IMR-90 (cell line): ENCODE data around the gene TNFSF13B. TPM values are rescaled to one million over a fixed set of nuclear protein-coding genes. Genes with fewer than 3 reads are reported as not detected.
"Not testable (repeated sequence)": the region's sequence is repeated elsewhere in the genome, so short reads cannot be mapped to it uniquely, and the experiment has no call there.

Experiments
- ATAC-seq: fragments of 200-7000 bp; cut with Tn5 transposase; 2 replicates; pipeline ENCODE4 v1.9.1; 2020; ENCODE audit warnings: low read depth, mild to moderate bottlenecking, moderate library complexity
- BruUV-seq: library from RNA; stranded (reverse); fragments of 400-500 nt; replicated peaks from 2 replicates; lab custom pipeline; 2021; lab: Mats Ljungman, UMichigan
- CTCF ChIA-PET: fragments of 300-600 bp; formaldehyde crosslinking; extraction: SDS; loops from one replicate; lab custom pipeline; 2021; ENCODE audit warnings: antibody characterized with exemption; lab: Yijun Ruan, JAX
- POLR2A ChIA-PET: fragments of 300-600 bp; sonication (Branson Sonifier 250); formaldehyde crosslinking; loops from one replicate; lab custom pipeline; 2022; ENCODE audit warnings: antibody characterized with exemption; ENCODE audit not compliant: unreplicated experiment; lab: Charles Lee
- DNase-seq: peaks from one replicate; pipeline ENCODE4 v3.0.0; 2013
- H2AFZ ChIP-seq: replicated peaks from 2 replicates; pipeline ENCODE3; 2013; ENCODE audit warnings: low read length, mild to moderate bottlenecking; ENCODE audit not compliant: poor library complexity
- H2AK5ac ChIP-seq: 2 replicates; pipeline ENCODE4 v1.6.1; 2013; ENCODE audit warnings: low read depth, low read length, inconsistent platforms
- H2AK9ac ChIP-seq: replicated peaks from 2 replicates; pipeline ENCODE3; 2013; ENCODE audit warnings: mild to moderate bottlenecking, low read depth, low read length, moderate library complexity; ENCODE audit not compliant: poor library complexity
- H2BK120ac ChIP-seq: 2 replicates; pipeline ENCODE4 v1.6.1; 2013; ENCODE audit warnings: low read depth, low read length, inconsistent platforms
- H2BK15ac ChIP-seq: 3 replicates; pipeline ENCODE4 v1.6.1; 2013; ENCODE audit warnings: low read depth, low read length, inconsistent platforms
- H2BK20ac ChIP-seq: 2 replicates; pipeline ENCODE4 v1.6.1; 2013; ENCODE audit warnings: low read depth, mild to moderate bottlenecking, inconsistent platforms, low read length, moderate library complexity
- H2BK5ac ChIP-seq: 2 replicates; pipeline ENCODE4 v1.6.1; 2013; ENCODE audit warnings: mild to moderate bottlenecking, low read depth, low read length, inconsistent platforms; ENCODE audit not compliant: poor library complexity, severe bottlenecking
- H3K14ac ChIP-seq: replicated peaks from 2 replicates; pipeline ENCODE4 v1.6.1; 2013; ENCODE audit warnings: low read depth, low read length, inconsistent platforms
- H3K18ac ChIP-seq: 2 replicates; pipeline ENCODE4 v1.6.1; 2013; ENCODE audit warnings: low read depth, low read length, control low read depth
- H3K23ac ChIP-seq: 2 replicates; pipeline ENCODE4 v1.6.1; 2013; ENCODE audit warnings: low read depth, low read length, inconsistent platforms
- H3K27ac ChIP-seq: 2 replicates; pipeline ENCODE4 v1.5.1; 2013; ENCODE audit warnings: mild to moderate bottlenecking, control low read depth, low read length; ENCODE audit not compliant: insufficient read depth
- H3K27me3 ChIP-seq: 2 replicates; pipeline ENCODE4 v1.6.1; 2013; ENCODE audit warnings: low read length; ENCODE audit not compliant: control insufficient read depth, insufficient read depth
- H3K36me3 ChIP-seq: 2 replicates; pipeline ENCODE4 v1.6.1; 2013; ENCODE audit warnings: low read length, mixed read lengths; ENCODE audit not compliant: control insufficient read depth, insufficient read depth
- H3K4ac ChIP-seq: 2 replicates; pipeline ENCODE4 v1.6.1; 2013; ENCODE audit warnings: low read depth, low read length, inconsistent platforms
- H3K4me1 ChIP-seq: 2 replicates; pipeline ENCODE4 v1.6.1; 2013; ENCODE audit warnings: low read length, mixed read lengths; ENCODE audit not compliant: control insufficient read depth, insufficient read depth
- H3K4me2 ChIP-seq: 2 replicates; pipeline ENCODE4 v1.6.1; 2013; ENCODE audit warnings: low read depth, mild to moderate bottlenecking, control low read depth, low read length, moderate library complexity
- H3K4me3 ChIP-seq: 2 replicates; pipeline ENCODE4 v1.5.1; 2013; ENCODE audit warnings: low read depth, mild to moderate bottlenecking, control low read depth, low read length, moderate library complexity; ENCODE audit not compliant: insufficient read depth
- H3K56ac ChIP-seq: 2 replicates; pipeline ENCODE4 v1.6.1; 2013; ENCODE audit warnings: low read length, inconsistent platforms; ENCODE audit not compliant: insufficient read depth; ENCODE audit errors: extremely low read depth
- H3K79me1 ChIP-seq, 2 experiments: 2 replicates each; pipeline ENCODE4 v1.6.1; 2013; ENCODE audit warnings: low read length in 2 of 2, inconsistent platforms in 1 of 2, low read depth in 1 of 2
- H3K9ac ChIP-seq: 2 replicates; pipeline ENCODE4 v1.6.1; 2013; ENCODE audit warnings: low read depth, low read length, control low read depth
- H3K9me1 ChIP-seq: 2 replicates; pipeline ENCODE4 v1.6.1; 2013; ENCODE audit warnings: low read length, inconsistent platforms; ENCODE audit not compliant: insufficient read depth
- H3K9me3 ChIP-seq: 2 replicates; pipeline ENCODE4 v1.6.1; 2013; ENCODE audit warnings: low read length; ENCODE audit not compliant: control insufficient read depth, insufficient read depth
- H4K20me1 ChIP-seq: 2 replicates; pipeline ENCODE4 v1.6.1; 2013; ENCODE audit warnings: low read length, inconsistent platforms; ENCODE audit not compliant: insufficient read depth
- H4K5ac ChIP-seq: 2 replicates; pipeline ENCODE4 v1.6.1; 2013; ENCODE audit warnings: mild to moderate bottlenecking, low read depth, low read length, control low read depth
- H4K8ac ChIP-seq, 2 experiments: 2 replicates each; pipeline ENCODE4 v1.6.1; 2013; ENCODE audit warnings: low read depth in 2 of 2, low read length in 2 of 2, control low read depth in 1 of 2, inconsistent platforms in 1 of 2
- H4K91ac ChIP-seq: 2 replicates; pipeline ENCODE4 v1.6.1; 2013; ENCODE audit warnings: low read depth, low read length, inconsistent platforms; ENCODE audit not compliant: insufficient read depth
- WGBS, 2 experiments: methylation state at CpG; one replicate each; pipeline versions ENCODE4 v1.1.5 to v1.1.7; 2013; ENCODE audit warnings: missing lambda C conversion rate in 2 of 2; ENCODE audit not compliant: insufficient read length in 1 of 2; ENCODE audit errors: extremely low coverage in 2 of 2; 5-methylcytosine and 5-hydroxymethylcytosine counted together
- dilution Hi-C: fragments of 300-500 bp; cut with HindIII; formaldehyde crosslinking; loops from one replicate; pipeline ENCODE4 v1.14.3; 2018; ENCODE audit warnings: low sequenced_read_pairs; ENCODE audit not compliant: unreplicated experiment
- in situ Hi-C: fragments of 300-500 bp; cut with MboI; formaldehyde crosslinking; loops from 3 replicates; pipeline ENCODE4 v1.14.3; 2019; ENCODE audit warnings: low sequenced_read_pairs, inconsistent platforms, mixed read lengths
- intact Hi-C: fragments of 100-400 bp; cut with micrococcal nuclease; formaldehyde crosslinking; loops from 2 replicates; pipeline ENCODE4 v1.10.0; 2022
- polyA plus RNA-seq, 3 experiments: library from polyadenylated mRNA; depleted of rRNA; stranded (reverse); fragments of >200 nt; gene quantifications; 2 replicates each; pipeline ENCODE4 v1.2.3, GENCODE V29; 2012; ENCODE audit warnings: low replicate concordance in 1 of 3
- total RNA-seq: library from RNA; depleted of rRNA; stranded (reverse); fragments of >200 nt; gene quantifications from 2 replicates; pipeline ENCODE4 v1.2.3, GENCODE V29; 2012

Gene TNFSF13B
- total and polyA plus RNA-seq, 2 of the 4 experiments (the other 2 are of a cell fraction), result 0.29 to 0.54 TPM

DNA sequence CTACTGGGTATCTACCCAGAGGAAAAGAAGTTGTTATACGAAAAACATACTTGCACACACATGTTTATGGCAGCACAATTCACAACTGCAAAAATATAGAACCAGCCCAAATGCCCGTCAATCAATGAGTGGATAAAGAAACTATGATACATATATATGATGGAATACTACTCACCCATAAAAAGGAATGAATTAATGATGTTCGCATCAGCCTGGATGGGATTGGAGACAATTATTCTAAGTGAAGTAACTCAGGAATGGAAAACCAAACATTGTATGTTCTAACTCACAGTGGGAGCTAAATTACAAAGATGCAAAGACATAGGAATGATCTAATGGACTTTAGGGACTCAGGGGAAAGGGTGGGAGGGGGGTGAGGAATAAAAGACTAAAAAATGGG is 1.7 kb upstream of the TNFSF13B start:
- H4K91ac ChIP-seq, H3K4me3 ChIP-seq, DNase-seq, H3K23ac ChIP-seq, H3K4me1 ChIP-seq, H3K18ac ChIP-seq, H3K4ac ChIP-seq, H4K8ac ChIP-seq, H4K5ac ChIP-seq, H3K9ac ChIP-seq, H3K14ac ChIP-seq, H3K9me3 ChIP-seq, H2BK15ac ChIP-seq, BruUV-seq, H2BK5ac ChIP-seq, H3K27ac ChIP-seq, H2AK9ac ChIP-seq, H3K79me1 ChIP-seq, H3K4me2 ChIP-seq, H2BK20ac ChIP-seq, ATAC-seq, H3K56ac ChIP-seq, H3K9me1 ChIP-seq, dilution Hi-C loops, POLR2A ChIA-PET, intact Hi-C loops, H2AK5ac ChIP-seq, H3K27me3 ChIP-seq, H2BK120ac ChIP-seq, H4K20me1 ChIP-seq, H2AFZ ChIP-seq, H3K36me3 ChIP-seq, in situ Hi-C loops: not testable (repeated sequence)
- CTCF ChIA-PET, result interaction anchor here (0.6 kb wide), 1 partner anchor 665 kb away, joined by 5 read pairs; no protein-coding TSS in a partner anchor
- no CpG with 5 or more reads among the region's 3 CpGs for WGBS, 2 experiments
